Endothelial cell of umbilical vein (primary cell): ENCODE measurements around the gene FOXN1. TPM values are rescaled to one million over a fixed set of nuclear protein-coding genes. Genes with fewer than 3 reads are reported as not detected.

Source experiments
- BruUV-seq: library from RNA; stranded (reverse); fragments of 400-500 nt; replicated peaks from 2 replicates; lab custom pipeline; 2021; lab: Mats Ljungman, UMichigan
- CTCF ChIA-PET: fragments of 300-600, 350-600 bp; sonication (Branson Sonifier 250); formaldehyde crosslinking; loops from one replicate; lab custom pipeline; 2021; ENCODE audit warnings: antibody characterized with exemption, inconsistent platforms; lab: Charles Lee
- POLR2A ChIA-PET: fragments of 300-600, 350-600 bp; sonication (Branson Sonifier 250); formaldehyde crosslinking; loops from one replicate; lab custom pipeline; 2021; ENCODE audit warnings: antibody characterized with exemption, inconsistent platforms; lab: Charles Lee
- DNase-seq: peaks from one replicate; pipeline ENCODE4 v3.0.0-alpha.2; 2011; ENCODE audit warnings: low read depth, low spot score
- FAIRE-seq: peaks from 2 replicates; lab custom pipeline; 2011; peaks lifted over from hg19 to GRCh38; lab: Jason Lieb, UNC
- H2AFZ ChIP-seq: 2 replicates; pipeline ENCODE4 v1.6.0; 2012; ENCODE audit warnings: low read depth, low read length, control low read depth, inconsistent platforms
- H3K27ac ChIP-seq: 2 replicates; pipeline ENCODE4 v1.5.1; 2011; ENCODE audit warnings: low read depth, mild to moderate bottlenecking, control low read depth, low read length, moderate library complexity; ENCODE audit not compliant: insufficient read depth
- H3K27me3 ChIP-seq, 2 experiments: 2 replicates each; pipeline versions ENCODE4 v1.6.0 to v1.6.1; 2011; ENCODE audit warnings: low read length in 2 of 2, mixed read lengths in 1 of 2; ENCODE audit not compliant: control insufficient read depth in 2 of 2, insufficient read depth in 2 of 2
- H3K36me3 ChIP-seq, 2 experiments: 2 replicates in 1 of 2; 3 replicates in 1 of 2; pipeline ENCODE4 v1.5.1; 2011; ENCODE audit warnings: low read length in 2 of 2, mild to moderate bottlenecking in 1 of 2, moderate library complexity in 1 of 2; ENCODE audit not compliant: control insufficient read depth in 2 of 2, insufficient read depth in 2 of 2; ENCODE audit errors: extremely low read depth in 1 of 2
- H3K4me1 ChIP-seq: 3 replicates; pipeline ENCODE4 v1.5.1; 2011; ENCODE audit warnings: mild to moderate bottlenecking, low read length; ENCODE audit not compliant: control insufficient read depth, insufficient read depth; ENCODE audit errors: extremely low read depth
- H3K4me2 ChIP-seq: 2 replicates; pipeline ENCODE4 v1.6.1; 2011; ENCODE audit warnings: low read length, control low read depth, mixed read lengths; ENCODE audit not compliant: insufficient read depth
- H3K4me3 ChIP-seq, 3 experiments: fragments of 200-600 bp in 1 of 3; sonication (generic), shearing (Covaris generic) in 1 of 3; replicated peaks in 1 of 3; 2 replicates each; pipeline ENCODE4 v1.5.1; 2011 to 2016; ENCODE audit warnings: control low read depth in 3 of 3, low read length in 3 of 3, mild to moderate bottlenecking in 2 of 3, inconsistent platforms in 1 of 3, low read depth in 1 of 3, moderate library complexity in 1 of 3; ENCODE audit not compliant: insufficient read depth in 1 of 3
- H3K79me2 ChIP-seq: 2 replicates; pipeline ENCODE4 v1.6.0; 2012; ENCODE audit warnings: low read length, inconsistent platforms; ENCODE audit not compliant: control insufficient read depth, insufficient read depth
- H3K9ac ChIP-seq: replicated peaks from 2 replicates; pipeline ENCODE3; 2011; ENCODE audit warnings: low read length, control low read depth; ENCODE audit not compliant: insufficient read depth; ENCODE audit errors: extremely low read depth
- H3K9me1 ChIP-seq: replicated peaks from 3 replicates; pipeline ENCODE4 v1.6.0; 2011; ENCODE audit warnings: mild to moderate bottlenecking, low read length; ENCODE audit not compliant: control insufficient read depth, insufficient read depth; ENCODE audit errors: extremely low read depth
- H3K9me3 ChIP-seq: replicated peaks from 2 replicates; pipeline ENCODE4 v1.5.1; 2012; ENCODE audit warnings: low read length, inconsistent platforms; ENCODE audit not compliant: control insufficient read depth, insufficient read depth
- H4K20me1 ChIP-seq: replicated peaks from 2 replicates; pipeline ENCODE3; 2011; ENCODE audit warnings: mild to moderate bottlenecking, low read length; ENCODE audit not compliant: control insufficient read depth, insufficient read depth; ENCODE audit errors: extremely low read depth
- CTCF ChIP-seq, 2 donors: IDR thresholded peaks; 1 replicate in 1 of 2; 2 replicates in 1 of 2; pipeline ENCODE4 v1.5.1; 2011; ENCODE audit warnings: low read length in 2 of 2, mild to moderate bottlenecking in 2 of 2, moderate library complexity in 2 of 2, control low read depth in 1 of 2, inconsistent platforms in 1 of 2, low read depth in 1 of 2; ENCODE audit not compliant: insufficient read depth in 1 of 2; ENCODE audit errors: extremely low read depth in 1 of 2
- EZH2 ChIP-seq: IDR thresholded peaks from 2 replicates; pipeline ENCODE4 v1.6.1; 2012; ENCODE audit warnings: borderline replicate concordance, low read depth, mild to moderate bottlenecking, moderate library complexity, low read length, inconsistent platforms; ENCODE audit not compliant: severe bottlenecking
- GATA2 ChIP-seq: IDR thresholded peaks from 2 replicates; pipeline ENCODE4 v1.7.0; 2011; ENCODE audit warnings: low read depth, mild to moderate bottlenecking, moderate library complexity, mixed read lengths, low read length; ENCODE audit not compliant: insufficient read length, insufficient read depth
- JUN ChIP-seq: IDR thresholded peaks from 2 replicates; pipeline ENCODE4 v1.6.1; 2011; ENCODE audit warnings: borderline replicate concordance, low read depth; ENCODE audit not compliant: insufficient read length, insufficient read depth
- MAX ChIP-seq: IDR thresholded peaks from 2 replicates; pipeline ENCODE4 v1.6.1; 2011; ENCODE audit not compliant: insufficient read depth, insufficient read length
- MYC ChIP-seq: IDR thresholded peaks from one replicate; pipeline ENCODE4 v1.6.1; 2011; ENCODE audit warnings: mild to moderate bottlenecking, low read depth, low read length
- POLR2AphosphoS5 ChIP-seq: IDR thresholded peaks from 2 replicates; pipeline ENCODE4 v1.6.1; 2012; ENCODE audit warnings: low read depth, mild to moderate bottlenecking, control low read depth, low read length, moderate library complexity; ENCODE audit not compliant: insufficient read depth
- dilution Hi-C: fragments of 300-500 bp; cut with MboI; formaldehyde crosslinking; loops from one replicate; pipeline ENCODE4 v1.15.0; 2019; ENCODE audit warnings: low sequenced_read_pairs; ENCODE audit not compliant: extremely low pct_ligation_motif_present
- intact Hi-C: fragments of 100-400 bp; cut with micrococcal nuclease; formaldehyde crosslinking; loops from one replicate; pipeline ENCODE4 v1.10.0; 2022
- polyA plus RNA-seq, 4 experiments: library from polyadenylated mRNA; depleted of rRNA in 3 of 4; stranded (reverse) in 3 of 4; unstranded in 1 of 4; fragments of >200 nt; gene quantifications; 2 replicates each; pipeline versions ENCODE4 v1.2.1 to v1.2.3, GENCODE V29; 2011 to 2012; ENCODE audit warnings: missing spikeins in 1 of 4
- total RNA-seq: library from RNA; stranded (reverse); gene quantifications from 2 replicates; pipeline ENCODE4 v1.2.3, GENCODE V29; 2021

The FOXN1 gene
- total and polyA plus RNA-seq, 2 donors (not counting 3 experiments of a cell fraction or from before 2014, with no cell fraction given), result not detected

DNA sequence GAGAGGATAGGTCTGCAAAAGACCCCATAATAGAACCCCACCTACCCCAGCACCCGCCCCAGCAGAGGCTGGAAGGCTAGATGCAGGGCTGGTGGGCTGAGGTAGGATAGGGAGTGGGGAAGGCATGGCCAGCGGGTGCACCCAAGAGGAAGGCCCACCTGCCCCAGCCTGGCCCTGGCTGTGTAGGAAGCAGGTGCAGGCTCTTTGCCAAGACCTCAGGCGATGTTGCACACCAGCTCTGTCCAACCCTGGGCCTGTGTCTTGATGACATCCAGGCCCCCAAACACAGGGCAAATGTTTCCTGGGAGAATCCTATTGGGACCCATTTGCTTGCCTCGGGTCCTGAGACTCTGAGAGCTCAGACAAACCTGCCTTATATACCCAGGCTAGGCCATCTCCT, 34.1 kb downstream of the FOXN1 start:
- CTCF ChIA-PET, result interaction anchor here (0.7 to 3.0 kb wide), 6 partner anchors 9 to 54 kb away, joined by 3 to 11 read pairs (median 4); no protein-coding TSS in a partner anchor
- TF ChIP-seq MYC, result no peak
- no peak for TF ChIP-seq JUN
- TF ChIP-seq POLR2AphosphoS5, result no peak
- no peak for TF ChIP-seq GATA2
- DNase-seq, result no peak
- FAIRE-seq, result no peak
- Histone ChIP-seq H3K27me3 (peaks cover 0 to 2% of the 10 kb centered on the region in 2 experiments), H3K9me3 (no peaks in the 10 kb centered on the region), H3K4me2 (no peak overlapping the region), H3K4me3 (no peak overlapping the region), H3K4me1 (no peaks in the 10 kb centered on the region), H3K9ac (no peak overlapping the region), H3K36me3 (no peaks in the 10 kb centered on the region), H3K9me1 (no peaks in the 10 kb centered on the region), H2AFZ (no peak overlapping the region), H3K27ac (no peak overlapping the region), H3K79me2 (no peaks in the 10 kb centered on the region), H4K20me1 (no peaks in the 10 kb centered on the region)
- dilution Hi-C loops, result no loop called here
- POLR2A ChIA-PET, result no interaction called here
- BruUV-seq, result no TSS peak
- intact Hi-C loops, result loop anchor here (1.0 kb wide), 1 partner anchor 46 kb away; no protein-coding TSS in a partner anchor

- Histone ChIP-seq H3K4me2 (no peak overlapping the region), H4K20me1 (no peaks in the 10 kb centered on the region), H3K4me3 (no peak overlapping the region), H3K9me1 (no peaks in the 10 kb centered on the region), H3K27me3 (peaks cover 0 to under 1% of the 10 kb centered on the region in 2 experiments), H3K4me1 (no peaks in the 10 kb centered on the region), H3K9me3 (no peaks in the 10 kb centered on the region), H2AFZ (no peak overlapping the region), H3K36me3 (no peaks in the 10 kb centered on the region), H3K9ac (no peak overlapping the region), H3K27ac (no peak overlapping the region), H3K79me2 (no peaks in the 10 kb centered on the region)
- TF ChIP-seq CTCF (IDR thresholded peaks at IDR 0.05; ENCODE audit: extremely low read depth in 1 of 2, insufficient read depth in 1 of 2, low read depth in 1 of 2, low read length in 2 of 2), result no peak
- no peak for TF ChIP-seq POLR2AphosphoS5
- TF ChIP-seq MYC, result no peak
- TF ChIP-seq EZH2, result no peak
- TF ChIP-seq MAX, result no peak
- no peak for DNase-seq
- BruUV-seq, result no TSS peak
- intact Hi-C loops (loop anchor here (1.0 kb wide), 1 partner anchor 11 kb away; no protein-coding TSS in a partner anchor), dilution Hi-C loops (no loop called here)
- ChIA-PET CTCF (interaction anchor here (0.8 to 3.0 kb wide), 4 partner anchors 10 to 53 kb away, joined by 4 to 11 read pairs (median 4); no protein-coding TSS in a partner anchor), POLR2A (no interaction called here)
- FAIRE-seq, result no peak
Observed at GRCh38 chr17:28541439-28541838, 35.3 kb downstream of the FOXN1 start.
